Caco-2 (cell line): ENCODE results near the gene MARF1. TPM values are rescaled to one million over a fixed set of nuclear protein-coding genes. Genes with fewer than 3 reads are reported as not detected.
"Not testable (repeated sequence)": the region's sequence is repeated elsewhere in the genome, so short reads cannot be mapped to it uniquely, and the experiment has no call there.

Source experiments
- BruUV-seq: library from RNA; stranded (reverse); fragments of 400-500 nt; replicated peaks from 2 replicates; lab custom pipeline; 2021; lab: Mats Ljungman, UMichigan
- CTCF ChIA-PET: fragments of 300-600 bp; sonication (Branson Sonifier 250); formaldehyde crosslinking; loops from one replicate; lab custom pipeline; 2022; ENCODE audit warnings: antibody characterized with exemption; lab: Charles Lee
- POLR2A ChIA-PET: fragments of 300-600 bp; sonication (Branson Sonifier 250); formaldehyde crosslinking; loops from one replicate; lab custom pipeline; 2022; ENCODE audit warnings: antibody characterized with exemption; lab: Charles Lee
- DNase-seq, 2 experiments: peaks; one replicate each; pipeline versions ENCODE4 v3.0.0 to v3.0.0-alpha.2; 2020 to 2022
- H3K27me3 ChIP-seq: replicated peaks from 2 replicates; pipeline ENCODE4 v1.6.0; 2011; ENCODE audit warnings: low read length; ENCODE audit not compliant: control insufficient read depth, insufficient read depth
- H3K36me3 ChIP-seq: 2 replicates; pipeline ENCODE4 v1.5.1; 2011; ENCODE audit warnings: low read length; ENCODE audit not compliant: control insufficient read depth, insufficient read depth
- H3K4me1 ChIP-seq: fragments of 250-450 bp; sonication (Bioruptor Pico); 2 replicates; pipeline ENCODE4 v1.5.1; 2020; ENCODE audit warnings: mild to moderate bottlenecking
- H3K4me3 ChIP-seq: 2 replicates; pipeline ENCODE4 v1.5.1; 2011; ENCODE audit warnings: low read depth, mild to moderate bottlenecking, control low read depth, low read length
- H3K9me3 ChIP-seq: fragments of 250-450 bp; sonication (Bioruptor Pico); 2 replicates; pipeline ENCODE4 v1.5.1; 2020; ENCODE audit warnings: mild to moderate bottlenecking, moderate library complexity
- H3K27ac Mint-ChIP-seq: one replicate; pipeline ENCODE4 v1.8.0; 2022; ENCODE audit warnings: mixed read lengths; ENCODE audit not compliant: unreplicated experiment
- H3K27me3 Mint-ChIP-seq: one replicate; pipeline ENCODE4 v1.8.0; 2022; ENCODE audit warnings: mixed read lengths; ENCODE audit not compliant: insufficient read depth, unreplicated experiment
- H3K36me3 Mint-ChIP-seq: one replicate; pipeline ENCODE4 v1.8.0; 2022; ENCODE audit warnings: mild to moderate bottlenecking, mixed read lengths; ENCODE audit not compliant: insufficient read depth, unreplicated experiment
- H3K4me1 Mint-ChIP-seq: one replicate; pipeline ENCODE4 v1.8.0; 2022; ENCODE audit warnings: low read depth, mixed read lengths; ENCODE audit not compliant: unreplicated experiment
- H3K4me3 Mint-ChIP-seq: one replicate; pipeline ENCODE4 v1.8.0; 2022; ENCODE audit warnings: mild to moderate bottlenecking, moderate library complexity, mixed read lengths; ENCODE audit not compliant: unreplicated experiment
- H3K9me3 Mint-ChIP-seq: one replicate; pipeline ENCODE4 v1.8.0; 2022; ENCODE audit warnings: mixed read lengths; ENCODE audit not compliant: unreplicated experiment
- CTCF ChIP-seq, 2 experiments: fragments of 200-600 bp in 1 of 2; IDR thresholded peaks; 1 replicate in 1 of 2; 2 replicates in 1 of 2; pipeline versions ENCODE4 v1.5.1 to v1.8.0; 2011 to 2022; ENCODE audit warnings: antibody characterized with exemption in 1 of 2, control low read depth in 1 of 2, inconsistent platforms in 1 of 2, low read depth in 1 of 2, low read length in 1 of 2, mild to moderate bottlenecking in 1 of 2, moderate library complexity in 1 of 2; ENCODE audit not compliant: insufficient read depth in 1 of 2, severe bottlenecking in 1 of 2, unreplicated experiment in 1 of 2
- intact Hi-C: fragments of 100-400 bp; cut with micrococcal nuclease; formaldehyde crosslinking; loops from one replicate; pipeline ENCODE4 v1.10.0; 2022; ENCODE audit not compliant: unreplicated experiment
- total RNA-seq: library from RNA; stranded (reverse); gene quantifications from 2 replicates; pipeline ENCODE4 v1.2.3, GENCODE V29; 2022

The MARF1 gene
- total RNA-seq, 1 experiment from 2014 or later, result 22.3 TPM

GRCh38 chr16:15573274-15573895 is 69.6 kb downstream of the MARF1 start:
- CTCF ChIA-PET, result no interaction called here
- intact Hi-C loops, result no loop called here
- Histone ChIP-seq H3K9me3 (no peaks in the 10 kb centered on the region), H3K4me3 (no peak overlapping the region), H3K27me3 (no peaks in the 10 kb centered on the region), H3K36me3 (no peaks in the 10 kb centered on the region), H3K4me1 (peaks cover 7% of the 10 kb centered on the region; the same call in 1 of the 2 replicates)
- no peaks in the 10 kb centered on the region for H3K4me1 Mint-ChIP-seq
- H3K36me3 Mint-ChIP-seq, result no peaks in the 10 kb centered on the region
- POLR2A ChIA-PET, result no interaction called here
- no TSS peak for BruUV-seq
- no peak for DNase-seq
- H3K4me3 Mint-ChIP-seq, result no peak overlapping the region
- H3K9me3 Mint-ChIP-seq, result no peaks in the 10 kb centered on the region
- no peak for TF ChIP-seq CTCF (IDR thresholded peaks at IDR 0.05; ENCODE audit: insufficient read depth in 1 of 2, low read depth in 1 of 2, low read length in 1 of 2, severe bottlenecking in 1 of 2, unreplicated experiment in 1 of 2)
- H3K27ac Mint-ChIP-seq, result no peak overlapping the region
- no peaks in the 10 kb centered on the region for H3K27me3 Mint-ChIP-seq

- CTCF ChIA-PET, result no interaction called here
- BruUV-seq, result no TSS peak
- DNase-seq, result no peak
- H3K36me3 Mint-ChIP-seq, result no peaks in the 10 kb centered on the region
- no peak overlapping the region for H3K27ac Mint-ChIP-seq
- Histone ChIP-seq H3K27me3 (no peaks in the 10 kb centered on the region), H3K4me3 (no peak overlapping the region), H3K36me3 (no peaks in the 10 kb centered on the region), H3K9me3 (no peaks in the 10 kb centered on the region), H3K4me1 (peaks cover 7% of the 10 kb centered on the region; the same call in 1 of the 2 replicates)
- H3K27me3 Mint-ChIP-seq, result no peaks in the 10 kb centered on the region
- POLR2A ChIA-PET, result no interaction called here
- no peak for TF ChIP-seq CTCF (IDR thresholded peaks at IDR 0.05; ENCODE audit: insufficient read depth in 1 of 2, low read depth in 1 of 2, low read length in 1 of 2, severe bottlenecking in 1 of 2, unreplicated experiment in 1 of 2)
- no peaks in the 10 kb centered on the region for H3K4me1 Mint-ChIP-seq
- intact Hi-C loops, result no loop called here
- H3K4me3 Mint-ChIP-seq, result no peak overlapping the region
- H3K9me3 Mint-ChIP-seq, result no peaks in the 10 kb centered on the region
These were observed 70.5 kb downstream of the MARF1 start for GRCh38 chr16:15572329-15573001.

DNA sequence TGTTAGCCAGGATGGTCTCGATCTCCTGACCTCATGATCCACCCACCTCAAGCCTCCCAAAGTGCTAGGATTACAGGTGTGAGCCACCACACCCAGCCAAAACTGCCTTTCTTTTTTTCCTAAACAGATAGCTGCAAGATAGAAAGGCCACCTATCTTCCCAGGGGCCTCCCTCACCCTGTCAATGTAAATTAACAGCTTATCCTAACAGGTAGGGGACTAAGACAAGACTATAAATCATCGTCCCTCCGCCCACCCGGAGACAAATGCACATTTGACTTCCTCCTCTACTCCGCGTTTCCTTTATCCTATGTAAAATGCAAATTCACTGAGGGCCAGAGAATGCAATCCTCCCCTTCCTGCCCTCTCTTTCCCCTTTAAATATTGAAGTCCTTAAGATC is 71.4 kb downstream of the MARF1 start:
- H3K9me3 ChIP-seq, result no peaks in the 10 kb centered on the region
- BruUV-seq, result no TSS peak
- H3K4me1 ChIP-seq, result peaks cover 5% of the 10 kb centered on the region; the same call in 1 of the 2 replicates
- H3K4me1 Mint-ChIP-seq, result no peaks in the 10 kb centered on the region
- no peak overlapping the region for H3K4me3 ChIP-seq
- H3K27ac Mint-ChIP-seq, result no peak overlapping the region
- H3K27me3 ChIP-seq, result no peaks in the 10 kb centered on the region
- H3K9me3 Mint-ChIP-seq, result no peaks in the 10 kb centered on the region
- no peaks in the 10 kb centered on the region for H3K36me3 ChIP-seq
- CTCF ChIA-PET, result no interaction called here
- POLR2A ChIA-PET, result no interaction called here
- no peaks in the 10 kb centered on the region for H3K27me3 Mint-ChIP-seq
- intact Hi-C loops, result no loop called here
- H3K4me3 Mint-ChIP-seq, result no peak overlapping the region
- no peak for DNase-seq
- no peaks in the 10 kb centered on the region for H3K36me3 Mint-ChIP-seq
- TF ChIP-seq CTCF (IDR thresholded peaks at IDR 0.05; ENCODE audit: insufficient read depth in 1 of 2, low read depth in 1 of 2, low read length in 1 of 2, severe bottlenecking in 1 of 2, unreplicated experiment in 1 of 2), result no peak

DNA sequence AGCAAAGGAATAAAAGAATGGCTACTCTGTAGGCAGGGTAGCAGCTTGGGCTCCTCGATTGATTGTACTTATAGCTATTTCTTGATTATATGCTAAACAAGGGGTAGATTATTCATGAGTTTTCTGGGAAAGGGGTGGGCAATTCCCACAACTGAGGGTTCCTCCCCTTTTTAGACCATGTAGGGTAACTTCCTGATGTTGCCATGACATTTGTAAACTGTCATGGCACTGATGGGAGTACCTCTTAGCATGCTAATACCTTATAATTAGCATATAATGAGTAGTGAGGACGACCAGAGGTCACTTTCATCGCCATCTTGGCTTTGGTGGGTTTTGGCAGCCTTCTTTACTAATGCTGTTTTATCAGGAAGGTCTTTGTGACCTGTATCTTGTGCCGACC is 72.3 kb downstream of the MARF1 start:
- H3K36me3 Mint-ChIP-seq, POLR2A ChIA-PET, H3K4me3 ChIP-seq, H3K9me3 ChIP-seq, intact Hi-C loops, H3K4me3 Mint-ChIP-seq, CTCF ChIA-PET, H3K4me1 Mint-ChIP-seq, H3K4me1 ChIP-seq, DNase-seq, BruUV-seq, H3K27me3 ChIP-seq, H3K9me3 Mint-ChIP-seq, H3K27me3 Mint-ChIP-seq, H3K36me3 ChIP-seq, H3K27ac Mint-ChIP-seq: not testable (repeated sequence)
